C4-2B (cell line): ENCODE results near the gene PTH1R.

Source experiments
- H3K27ac ChIP-seq: fragments of 450-650 bp; 2 replicates; pipeline ENCODE4 v1.5.1; 2017
- ZFX ChIP-seq: fragments of 450-650 bp; IDR thresholded peaks from 2 replicates; pipeline ENCODE4 v1.6.1; 2017
- TF ChIP-seq, protein P1 (sequence below): fragments of 450-650 bp; conservative IDR thresholded peaks from 2 replicates; pipeline ENCODE4 v1.5.1; 2017; ENCODE audit warnings: mild to moderate bottlenecking

The PTH1R gene

DNA sequence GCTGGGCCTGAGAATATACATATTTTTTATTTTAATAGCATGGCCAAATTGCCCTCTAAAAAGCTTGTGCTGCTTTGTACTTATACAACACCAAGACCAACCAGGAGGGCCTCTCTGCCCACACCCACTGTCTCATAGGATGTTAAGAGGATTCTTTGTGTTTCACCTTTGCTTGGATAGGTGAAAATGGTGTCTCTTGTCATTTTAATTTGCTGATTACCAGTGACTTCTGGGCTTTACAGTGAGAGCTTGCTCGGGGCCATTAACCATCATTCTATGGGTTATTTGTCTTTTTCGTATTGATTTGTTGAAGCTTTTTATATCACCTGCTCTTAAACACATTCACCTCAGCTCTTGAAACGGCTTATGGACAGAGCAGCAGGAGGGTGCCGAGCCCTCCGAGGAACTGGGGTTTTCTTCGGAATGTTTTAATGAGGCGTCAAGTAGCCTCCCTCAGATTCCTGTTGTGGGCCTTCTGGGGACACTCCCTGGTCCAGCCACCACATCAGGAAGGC, 10.5 kb downstream of the PTH1R start:
- no peak overlapping the region for H3K27ac ChIP-seq
- no peak for TF ChIP-seq ZFX
- TF ChIP-seq, protein P1, sequence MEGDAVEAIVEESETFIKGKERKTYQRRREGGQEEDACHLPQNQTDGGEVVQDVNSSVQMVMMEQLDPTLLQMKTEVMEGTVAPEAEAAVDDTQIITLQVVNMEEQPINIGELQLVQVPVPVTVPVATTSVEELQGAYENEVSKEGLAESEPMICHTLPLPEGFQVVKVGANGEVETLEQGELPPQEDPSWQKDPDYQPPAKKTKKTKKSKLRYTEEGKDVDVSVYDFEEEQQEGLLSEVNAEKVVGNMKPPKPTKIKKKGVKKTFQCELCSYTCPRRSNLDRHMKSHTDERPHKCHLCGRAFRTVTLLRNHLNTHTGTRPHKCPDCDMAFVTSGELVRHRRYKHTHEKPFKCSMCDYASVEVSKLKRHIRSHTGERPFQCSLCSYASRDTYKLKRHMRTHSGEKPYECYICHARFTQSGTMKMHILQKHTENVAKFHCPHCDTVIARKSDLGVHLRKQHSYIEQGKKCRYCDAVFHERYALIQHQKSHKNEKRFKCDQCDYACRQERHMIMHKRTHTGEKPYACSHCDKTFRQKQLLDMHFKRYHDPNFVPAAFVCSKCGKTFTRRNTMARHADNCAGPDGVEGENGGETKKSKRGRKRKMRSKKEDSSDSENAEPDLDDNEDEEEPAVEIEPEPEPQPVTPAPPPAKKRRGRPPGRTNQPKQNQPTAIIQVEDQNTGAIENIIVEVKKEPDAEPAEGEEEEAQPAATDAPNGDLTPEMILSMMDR = no peak

DNA sequence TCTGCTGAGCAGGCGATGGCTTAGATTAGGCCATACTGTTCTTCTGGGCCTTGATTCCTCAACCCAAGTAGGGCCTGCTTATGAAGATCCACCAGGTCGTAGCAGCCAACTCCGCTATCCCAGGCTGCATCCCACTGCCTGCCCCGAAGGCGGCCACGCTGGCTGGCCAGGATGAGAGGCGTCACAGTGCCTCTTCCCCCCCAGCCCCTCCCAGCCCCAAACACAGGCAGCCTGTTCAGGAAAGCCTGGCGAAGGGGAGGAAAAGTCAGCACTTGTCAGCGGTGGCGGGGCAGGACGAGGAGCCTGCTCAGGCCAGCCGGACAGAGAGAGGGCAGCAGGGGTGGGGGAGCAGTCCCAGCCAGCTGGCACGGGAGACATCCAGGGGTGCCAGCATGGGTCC, 11.2 kb downstream of the PTH1R start:
- TF ChIP-seq, protein P1 = no peak
- TF ChIP-seq ZFX = no peak
- H3K27ac ChIP-seq = no peak overlapping the region

DNA sequence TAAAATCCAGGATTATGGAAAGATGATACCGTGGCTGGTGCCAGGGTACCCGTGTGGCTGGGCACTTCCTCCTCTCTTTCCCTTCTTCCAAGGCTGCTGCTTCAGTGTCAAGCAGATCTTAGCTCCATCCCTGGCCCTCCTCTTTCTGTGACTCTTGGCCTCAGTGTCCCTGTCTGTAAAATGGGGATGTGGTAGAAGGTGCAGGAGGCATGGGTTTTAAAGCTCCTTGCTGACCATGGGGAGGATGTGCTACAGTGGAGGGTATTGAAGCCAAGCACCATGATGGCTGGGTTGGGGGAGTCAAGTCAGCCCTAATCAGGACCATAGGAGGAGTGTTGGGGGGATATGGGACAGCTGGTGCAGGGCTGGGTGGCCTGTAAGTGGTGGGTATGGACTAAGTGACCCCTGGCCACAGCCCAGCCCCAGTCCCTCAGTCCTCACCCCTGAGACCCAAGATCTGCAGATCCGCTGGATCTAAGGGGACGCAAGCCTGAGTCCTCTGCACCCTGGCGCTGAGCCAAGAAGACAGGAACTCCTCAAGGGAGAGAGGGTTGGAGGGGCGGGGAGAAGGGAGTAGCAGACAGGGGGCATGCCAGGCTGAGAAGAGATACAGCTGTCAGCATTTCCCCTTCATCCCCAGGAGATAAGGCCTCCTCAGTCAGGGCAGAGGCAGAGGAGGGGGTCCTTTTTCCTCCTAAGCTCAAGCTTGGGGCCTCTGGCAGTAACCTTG, 12.0 kb downstream of the PTH1R start:
- TF ChIP-seq, protein P1 = no peak
- no peak for TF ChIP-seq ZFX
- no peak overlapping the region for H3K27ac ChIP-seq

DNA sequence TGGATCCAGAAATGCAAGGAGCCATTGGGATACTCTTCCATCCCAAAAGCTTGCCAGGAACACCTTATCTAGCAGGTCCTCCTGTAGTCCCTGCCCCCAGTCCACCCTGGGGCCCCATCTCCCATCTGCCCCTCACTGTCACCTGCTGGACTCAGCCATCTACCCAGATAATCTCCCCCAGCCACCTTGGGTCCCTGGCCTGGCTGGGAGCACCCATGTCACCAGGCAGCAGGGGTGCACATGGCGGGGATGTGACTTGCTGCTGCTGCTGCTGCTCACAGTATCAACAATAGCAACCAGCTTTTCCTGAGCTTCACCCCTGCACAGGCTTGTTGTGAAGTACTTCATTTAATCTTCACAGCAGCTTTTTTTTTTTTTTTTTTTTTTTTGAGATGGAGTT, 12.6 kb downstream of the PTH1R start:
- TF ChIP-seq, protein P1 = no peak
- TF ChIP-seq ZFX = no peak

DNA sequence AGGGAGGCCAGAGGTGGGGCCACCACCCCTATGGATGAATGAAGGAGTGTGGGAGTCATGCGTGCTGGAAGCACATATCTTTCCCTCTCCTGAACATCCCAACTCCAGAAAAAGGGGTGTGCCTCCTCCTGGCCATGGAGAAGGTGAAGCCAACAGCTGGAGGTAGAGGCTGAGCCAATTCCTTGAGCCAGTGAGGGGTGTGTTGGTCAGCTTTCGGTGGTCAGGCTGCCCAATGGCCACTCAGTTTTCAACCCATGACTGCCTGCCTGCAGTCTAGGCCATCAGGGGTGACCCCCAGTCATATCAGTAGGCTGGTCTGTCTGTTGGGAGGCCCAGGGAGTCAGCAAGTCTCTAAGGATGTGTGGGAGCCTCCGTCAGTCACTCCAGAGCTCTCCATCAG, 13.6 kb downstream of the PTH1R start:
- TF ChIP-seq, protein P1 = no peak
- no peak for TF ChIP-seq ZFX
- no peak overlapping the region for H3K27ac ChIP-seq

More for the DNA sequence above, 12.6 kb downstream of the PTH1R start:
- H3K27ac ChIP-seq = no peak overlapping the region

DNA sequence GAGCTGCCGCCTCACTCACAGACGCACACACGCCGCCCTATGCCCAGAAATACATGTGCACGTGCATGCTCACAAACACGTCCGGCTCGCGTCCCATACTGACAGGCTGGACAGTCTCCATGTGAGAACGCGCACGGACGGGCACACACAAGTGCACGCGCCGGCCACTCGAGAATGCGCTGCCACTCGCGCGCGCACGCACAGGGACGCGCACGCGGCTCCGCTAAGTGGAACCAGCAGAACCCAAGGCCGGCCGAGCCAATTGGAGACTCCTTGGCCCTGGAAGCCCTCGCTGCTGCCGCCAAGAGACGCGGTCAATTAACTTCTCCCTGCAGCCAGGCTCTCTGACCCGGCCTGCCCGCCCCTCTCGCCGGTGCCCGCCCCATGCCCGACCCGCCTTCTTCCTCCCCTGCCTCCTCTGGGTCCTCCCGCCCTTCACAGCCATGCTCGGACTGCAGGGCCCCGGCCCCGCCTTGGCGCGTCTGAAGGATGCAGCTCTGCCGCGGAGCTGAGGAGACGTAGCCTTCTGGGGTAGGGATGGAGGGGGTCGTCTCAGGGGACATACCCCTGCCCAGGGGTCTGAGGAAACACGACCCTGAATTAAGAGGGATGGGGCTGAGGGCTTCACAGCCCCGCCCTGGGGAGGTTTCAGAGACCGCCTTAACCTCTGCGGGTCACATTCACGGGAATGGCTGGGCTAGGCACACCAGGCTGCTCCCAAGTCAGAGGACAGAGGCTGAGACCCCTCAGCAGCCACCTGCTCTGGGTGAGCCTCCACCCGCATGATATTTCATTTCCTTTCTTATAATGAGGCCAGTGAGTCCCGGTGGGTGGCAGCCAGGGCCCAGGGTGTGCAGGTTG, 15.0 kb downstream of the PTH1R start:
- peak overlapping the region; percentile 28 for H3K27ac ChIP-seq

More for the DNA sequence above, 15.0 kb downstream of the PTH1R start:
- TF ChIP-seq, protein P1 = peak; percentile 18
- TF ChIP-seq ZFX = no peak
